HepG2 (cell line): Measurements from ENCODE around the gene ZNF24. TPM values are rescaled to one million over a fixed set of nuclear protein-coding genes. Genes with fewer than 3 reads are reported as not detected.

Experiments
- ATAC-seq: fragments of 200-7000 bp; cut with Tn5 transposase; 3 replicates; pipeline ENCODE4 v1.9.1; 2020; ENCODE audit warnings: mild to moderate bottlenecking, moderate library complexity
- BruUV-seq: library from RNA; stranded (reverse); fragments of 400-500 nt; replicated peaks from 2 replicates; lab custom pipeline; 2021; lab: Mats Ljungman, UMichigan
- CTCF ChIA-PET: fragments of 300-600 bp; formaldehyde crosslinking; extraction: SDS; loops from one replicate; lab custom pipeline; 2021; ENCODE audit warnings: low total read pairs, inconsistent platforms, low intra/inter-chr PET ratio; lab: Yijun Ruan, JAX
- POLR2A ChIA-PET: fragments of 350-600 bp; sonication (Branson Sonifier 250); formaldehyde crosslinking; loops from one replicate; lab custom pipeline; 2020; ENCODE audit warnings: antibody characterized with exemption, inconsistent platforms; lab: Yijun Ruan, JAX
- DNase-seq: peaks from one replicate; pipeline ENCODE4 v3.0.0-alpha.2; 2015; ENCODE audit warnings: low spot score
- FAIRE-seq: peaks from 3 replicates; lab custom pipeline; 2011; peaks lifted over from hg19 to GRCh38; lab: Jason Lieb, UNC
- H2AFZ ChIP-seq: one replicate; pipeline ENCODE4 v1.6.1; 2011; ENCODE audit warnings: low read length, inconsistent platforms
- H3K27ac ChIP-seq: fragments of 300-600 bp; 3 replicates; pipeline ENCODE4 v1.8.0; 2011; ENCODE audit warnings: mixed run types, mild to moderate bottlenecking, mixed read lengths, low read length, inconsistent platforms; ENCODE audit not compliant: insufficient read depth; ENCODE audit errors: extremely low read length
- H3K27me3 ChIP-seq, 2 experiments: fragments of 200-600 bp in 1 of 2; 2 replicates in 1 of 2; 3 replicates in 1 of 2; pipeline versions ENCODE4 v1.6.0 to v1.8.0; 2011; ENCODE audit warnings: low read length in 2 of 2, mild to moderate bottlenecking in 2 of 2, moderate library complexity in 2 of 2, inconsistent platforms in 1 of 2; ENCODE audit not compliant: insufficient read depth in 2 of 2, control insufficient read depth in 1 of 2
- H3K36me3 ChIP-seq, 2 experiments: fragments of 200-600 bp in 1 of 2; replicated peaks in 1 of 2; 2 replicates in 1 of 2; 3 replicates in 1 of 2; pipeline versions ENCODE4 v1.5.1 to v1.8.0; 2011; ENCODE audit warnings: low read length in 2 of 2, inconsistent platforms in 1 of 2; ENCODE audit not compliant: insufficient read depth in 2 of 2, control insufficient read depth in 1 of 2
- H3K4me1 ChIP-seq: 2 replicates; pipeline ENCODE4 v1.5.1; 2012; ENCODE audit warnings: low read length, inconsistent platforms; ENCODE audit not compliant: insufficient read depth
- H3K4me2 ChIP-seq: 2 replicates; pipeline ENCODE4 v1.6.0; 2011; ENCODE audit warnings: low read depth, low read length, inconsistent platforms
- H3K4me3 ChIP-seq, 3 experiments: fragments of 200-600 bp in 1 of 3; sonication (generic), shearing (Covaris generic) in 1 of 3; replicated peaks in 1 of 3; 2 replicates each; pipeline ENCODE4 v1.5.1; 2011 to 2016; ENCODE audit warnings: low read length in 3 of 3, inconsistent platforms in 2 of 3, low read depth in 2 of 3, mild to moderate bottlenecking in 2 of 3, control low read depth in 1 of 3, mixed read lengths in 1 of 3; ENCODE audit not compliant: insufficient read depth in 1 of 3
- H3K79me2 ChIP-seq: one replicate; pipeline ENCODE4 v1.6.1; 2011; ENCODE audit warnings: low read length, inconsistent platforms; ENCODE audit not compliant: insufficient read depth
- H3K9ac ChIP-seq: 2 replicates; pipeline ENCODE4 v1.6.0; 2011; ENCODE audit warnings: mild to moderate bottlenecking, low read depth, low read length, inconsistent platforms; ENCODE audit not compliant: insufficient read depth
- H3K9me3 ChIP-seq: 2 replicates; pipeline ENCODE4 v1.5.1; 2012; ENCODE audit warnings: mild to moderate bottlenecking, low read length
- H4K20me1 ChIP-seq: 2 replicates; pipeline ENCODE4 v1.6.0; 2011; ENCODE audit warnings: inconsistent platforms, mild to moderate bottlenecking, low read length, moderate library complexity; ENCODE audit not compliant: insufficient read depth
- DZIP1 ChIP-seq: sonication (generic); formaldehyde crosslinking; IDR thresholded peaks from 2 replicates; pipeline ENCODE4 v1.5.0; 2020; ENCODE audit warnings: mild to moderate bottlenecking, missing genetic modification reagents
- EP300 ChIP-seq, 3 experiments: sonication (generic) in 1 of 3; formaldehyde crosslinking in 1 of 3; IDR thresholded peaks; 2 replicates each; pipeline versions ENCODE4 v1.5.1 to v1.6.1; 2011 to 2020; ENCODE audit warnings: low read depth in 2 of 3, low read length in 2 of 3, borderline replicate concordance in 1 of 3, improper control_type of control experiment in 1 of 3, mild to moderate bottlenecking in 1 of 3, missing genetic modification reagents in 1 of 3, moderate library complexity in 1 of 3
- SMAD3 ChIP-seq: sonication (generic); formaldehyde crosslinking; IDR thresholded peaks from 2 replicates; pipeline ENCODE4 v1.4.0; 2020; ENCODE audit warnings: missing genetic modification reagents
- ZNF75D ChIP-seq: sonication (generic); formaldehyde crosslinking; IDR thresholded peaks from 2 replicates; pipeline ENCODE4 v1.8.1; 2023; ENCODE audit warnings: missing genetic modification reagents, mild to moderate bottlenecking, borderline replicate concordance
- WGBS: methylation state at CpG from one replicate; pipeline ENCODE4 v1.1.6; 2017; ENCODE audit warnings: low lambda C conversion rate; 5-methylcytosine and 5-hydroxymethylcytosine counted together
- in situ Hi-C: cut with HindIII; loops from 2 replicates; pipeline ENCODE4 v1.10.0; 2017; ENCODE audit warnings: low pct_unique_long_range_greater_than_20kb; ENCODE audit not compliant: extremely low pct_ligation_motif_present
- intact Hi-C: fragments of 100-400 bp; cut with micrococcal nuclease; formaldehyde crosslinking; loops from one replicate; pipeline ENCODE4 v1.10.0; 2022; ENCODE audit not compliant: unreplicated experiment
- polyA plus RNA-seq, 8 experiments: library from polyadenylated mRNA; depleted of rRNA in 3 of 8; stranded (reverse) in 7 of 8; unstranded in 1 of 8; fragments of >200 nt; fragmentation: Illumina TruSeq in 4 of 8; extraction: Trizol in 4 of 8; gene quantifications; 2 replicates each; pipeline versions ENCODE4 v1.2.1 to v1.2.3, GENCODE V29; 2011 to 2016; ENCODE audit warnings: low read depth in 4 of 8, missing spikeins in 1 of 8, mixed read lengths in 1 of 8; ENCODE audit not compliant: insufficient read depth in 1 of 8
- total RNA-seq, 5 experiments: library from RNA; depleted of rRNA; stranded (reverse); fragments of >200 nt; fragmentation: Illumina TruSeq; extraction: Trizol; gene quantifications; 2 replicates each; pipeline ENCODE4 v1.2.3, GENCODE V29; 2016; ENCODE audit warnings: low read depth in 1 of 5
- TF ChIP-seq, protein P1 (sequence below): sonication (generic); formaldehyde crosslinking; IDR thresholded peaks from 2 replicates; pipeline ENCODE4 v1.9.0; 2022; ENCODE audit warnings: low read depth, missing genetic modification reagents

Gene ZNF24
- total and polyA plus RNA-seq, 2 of the 13 experiments (the other 11 are each of a cell fraction or from before 2014, with no cell fraction given): 19.5 to 41.1 TPM

DNA sequence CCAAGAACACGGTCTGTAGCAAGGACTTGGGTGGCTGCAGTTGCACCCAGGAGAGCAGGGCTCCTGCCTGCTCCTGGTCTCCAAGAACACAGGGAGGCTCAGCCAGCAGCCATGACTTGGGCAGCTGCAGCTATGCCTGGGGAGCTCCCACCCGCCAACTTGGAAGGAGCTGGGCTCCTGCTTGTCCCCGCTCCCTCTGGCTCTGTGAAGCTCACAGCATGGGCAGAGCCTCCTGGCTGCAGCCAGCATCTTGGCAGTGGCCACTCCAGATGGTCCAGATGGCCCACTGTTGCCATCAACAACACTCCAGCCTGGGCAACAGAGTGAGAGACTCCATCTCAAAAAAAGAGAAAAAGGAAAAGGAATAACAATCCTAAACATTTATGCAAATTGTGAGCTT is 59.4 kb downstream of the ZNF24 start:
- ATAC-seq (no peak), DNase-seq (no peak), FAIRE-seq (no peak)
- in situ Hi-C loops (no loop called here), intact Hi-C loops (loop anchor here (5.0 kb wide), 1 partner anchor 53 kb away; no protein-coding TSS in a partner anchor)
- H4K20me1 ChIP-seq: no peaks in the 10 kb centered on the region
- peaks cover 16% of the 10 kb centered on the region for H3K4me1 ChIP-seq
- no TSS peak for BruUV-seq
- H2AFZ ChIP-seq: no peak overlapping the region
- 100% methylated on average over 3 of the region's 3 CpGs for WGBS
- no peak overlapping the region for H3K4me2 ChIP-seq
- H3K79me2 ChIP-seq: peaks cover 28% of the 10 kb centered on the region
- peaks cover 0 to 17% of the 10 kb centered on the region in 2 experiments; a peak in 3 of 5 replicates for H3K36me3 ChIP-seq
- H3K4me3 ChIP-seq: no peak overlapping the region
- H3K9me3 ChIP-seq: peaks cover 10% of the 10 kb centered on the region; the same call in 1 of the 2 replicates
- ChIA-PET POLR2A (no interaction called here), CTCF (no interaction called here)
- no peak overlapping the region for H3K9ac ChIP-seq
- H3K27me3 ChIP-seq: no peaks in the 10 kb centered on the region; a peak in 1 of 5 replicates
- no peak for TF ChIP-seq EP300 (IDR thresholded peaks at IDR 0.05; ENCODE audit: low read depth in 2 of 2, low read length in 2 of 2)
- no peak for TF ChIP-seq EP300 (CRISPR knock-in tag; IDR thresholded peaks at IDR 0.05; ENCODE audit: borderline replicate concordance)
- TF ChIP-seq DZIP1 (CRISPR knock-in tag): no peak
- TF ChIP-seq, protein P1, sequence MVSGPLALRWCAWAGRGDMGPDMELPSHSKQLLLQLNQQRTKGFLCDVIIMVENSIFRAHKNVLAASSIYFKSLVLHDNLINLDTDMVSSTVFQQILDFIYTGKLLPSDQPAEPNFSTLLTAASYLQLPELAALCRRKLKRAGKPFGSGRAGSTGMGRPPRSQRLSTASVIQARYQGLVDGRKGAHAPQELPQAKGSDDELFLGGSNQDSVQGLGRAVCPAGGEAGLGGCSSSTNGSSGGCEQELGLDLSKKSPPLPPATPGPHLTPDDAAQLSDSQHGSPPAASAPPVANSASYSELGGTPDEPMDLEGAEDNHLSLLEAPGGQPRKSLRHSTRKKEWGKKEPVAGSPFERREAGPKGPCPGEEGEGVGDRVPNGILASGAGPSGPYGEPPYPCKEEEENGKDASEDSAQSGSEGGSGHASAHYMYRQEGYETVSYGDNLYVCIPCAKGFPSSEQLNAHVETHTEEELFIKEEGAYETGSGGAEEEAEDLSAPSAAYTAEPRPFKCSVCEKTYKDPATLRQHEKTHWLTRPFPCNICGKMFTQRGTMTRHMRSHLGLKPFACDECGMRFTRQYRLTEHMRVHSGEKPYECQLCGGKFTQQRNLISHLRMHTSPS: no peak
- no peak for TF ChIP-seq ZNF75D
- no peak for TF ChIP-seq SMAD3 (CRISPR knock-in tag)
- no peak overlapping the region for H3K27ac ChIP-seq
